BLaER1 treated with 17β-estradiol and CSF1 and Interleukin-3, amounts not matched to agents 10 nM and 100 nM (cell line): ENCODE data around the gene PXK.

Source experiments
- H3K27ac ChIP-seq, 11 experiments: shearing (Covaris generic); formaldehyde crosslinking; 2 replicates each; pipeline ENCODE4 v1.8.1; 2022
- H3K27me3 ChIP-seq, 11 experiments: shearing (Covaris generic); formaldehyde crosslinking; 2 replicates each; pipeline ENCODE4 v1.8.1; 2022
- H3K36me3 ChIP-seq, 11 experiments: shearing (Covaris generic); formaldehyde crosslinking; 2 replicates each; pipeline ENCODE4 v1.8.1; 2022
- H3K4me1 ChIP-seq, 10 experiments: shearing (Covaris generic); formaldehyde crosslinking; 2 replicates each; pipeline ENCODE4 v1.8.1; 2022
- H3K4me2 ChIP-seq, 11 experiments: shearing (Covaris generic); formaldehyde crosslinking; 2 replicates each; pipeline ENCODE4 v1.8.1; 2022
- H3K4me3 ChIP-seq, 10 experiments: shearing (Covaris generic); formaldehyde crosslinking; 2 replicates each; pipeline ENCODE4 v1.8.1; 2022
- H3K9ac ChIP-seq, 11 experiments: shearing (Covaris generic); formaldehyde crosslinking; 2 replicates each; pipeline ENCODE4 v1.8.1; 2022
- H3K9me3 ChIP-seq, 11 experiments: shearing (Covaris generic); formaldehyde crosslinking; replicated peaks in 1 of 11; 2 replicates each; pipeline ENCODE4 v1.8.1; 2022
- H4K20me1 ChIP-seq, 11 experiments: shearing (Covaris generic); formaldehyde crosslinking; 2 replicates each; pipeline ENCODE4 v1.8.1; 2022
- Cebpa-rat ChIP-seq, 11 experiments: shearing (Covaris generic); IDR thresholded peaks; 2 replicates each; pipeline ENCODE4 v1.8.1; 2022

Gene PXK

DNA sequence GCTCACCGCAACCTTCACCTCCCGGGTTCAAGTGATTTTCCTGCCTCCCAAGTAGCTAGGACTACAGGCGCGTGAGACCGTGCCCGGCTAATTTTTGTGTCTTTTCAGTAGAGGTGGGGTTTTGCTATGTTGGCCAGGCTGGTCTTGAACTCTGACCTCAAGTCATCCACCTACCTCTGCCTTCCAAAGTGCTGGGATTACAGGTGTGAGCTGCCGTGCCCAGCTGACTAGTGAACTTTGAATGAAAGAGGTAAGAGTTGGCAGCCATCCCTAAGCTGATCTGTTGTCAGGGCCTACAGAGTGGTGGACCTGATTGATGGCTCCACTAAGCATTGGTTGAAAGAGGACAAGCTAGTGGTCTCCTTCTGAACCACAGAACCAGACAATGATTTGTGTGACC lies 15.3 kb downstream of the PXK start:
- peaks cover 4 to 81% (median 28%) of the 10 kb centered on the region in 11 experiments; a peak in 15 of 22 replicates for H4K20me1 ChIP-seq
- H3K27me3 ChIP-seq: no peaks in the 10 kb centered on the region
- H3K27ac ChIP-seq: peak overlapping the region; percentile 15 to 96 (median 89); a peak in 20 of 22 replicates
- peaks cover 18 to 62% (median 54%) of the 10 kb centered on the region in 11 experiments for H3K36me3 ChIP-seq
- peak overlapping the region in 4 of 10 experiments; percentile 2 to 36 (median 14); a peak in 3 of 20 replicates for H3K4me3 ChIP-seq
- peaks cover 84 to 99% (median 97%) of the 10 kb centered on the region in 10 experiments for H3K4me1 ChIP-seq
- TF ChIP-seq Cebpa-rat (IDR thresholded peaks at IDR 0.05): no peak
- peaks cover 0 to 17% (median 5%) of the 10 kb centered on the region in 11 experiments; a peak in 10 of 22 replicates for H3K9me3 ChIP-seq
- H3K4me2 ChIP-seq: peak overlapping the region; percentile 85 to 97 (median 94)
- peak overlapping the region in 6 of 11 experiments; percentile 28 to 84 (median 62); a peak in 9 of 22 replicates for H3K9ac ChIP-seq

DNA sequence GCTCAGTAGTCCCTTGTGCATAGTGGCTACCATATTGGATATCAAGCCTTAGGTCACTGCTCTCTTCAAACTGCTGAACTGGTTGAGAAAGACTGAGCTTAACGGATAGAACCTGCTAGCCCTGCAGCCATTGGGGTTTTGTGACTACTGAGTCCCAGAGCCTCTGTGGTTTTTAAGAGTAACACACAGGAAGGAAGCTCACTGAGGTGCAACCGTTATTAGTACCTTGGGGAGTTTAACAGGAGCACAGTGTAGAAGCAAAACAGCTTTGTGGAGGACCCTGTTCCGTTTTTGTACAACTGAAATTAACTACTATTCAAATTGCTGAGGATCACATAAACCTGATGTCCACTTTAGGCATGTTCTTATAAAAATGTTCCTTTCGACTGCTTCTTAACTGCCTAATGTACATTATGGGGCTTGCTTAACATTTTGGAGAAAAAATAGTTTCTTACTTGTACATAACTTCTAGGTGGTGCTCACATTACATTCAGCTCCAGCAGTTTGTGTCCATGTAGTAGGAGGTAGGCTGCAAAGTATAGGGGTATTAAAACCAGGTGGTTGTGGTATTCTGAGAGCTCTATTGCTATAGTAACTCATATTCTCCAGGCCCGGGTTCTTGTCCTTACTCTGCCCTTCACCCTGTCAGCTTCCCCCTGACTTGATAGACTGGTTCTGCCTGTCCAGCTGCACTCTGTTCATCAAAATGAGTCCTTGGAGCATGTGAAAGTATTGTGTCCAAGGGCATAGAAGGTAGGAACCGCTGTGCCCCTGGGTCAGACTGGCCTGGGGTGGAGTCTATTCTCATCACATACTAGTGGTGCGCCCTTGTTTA lies 17.3 kb downstream of the PXK start:
- H3K36me3 ChIP-seq: peaks cover 5 to 49% (median 40%) of the 10 kb centered on the region in 11 experiments; a peak in 19 of 22 replicates
- H3K4me1 ChIP-seq: peaks cover 89 to 99% (median 96%) of the 10 kb centered on the region in 10 experiments
- peak overlapping the region; percentile 85 to 97 (median 94) for H3K4me2 ChIP-seq
- peaks cover 0 to 77% (median 11%) of the 10 kb centered on the region in 11 experiments; a peak in 10 of 22 replicates for H4K20me1 ChIP-seq
- no peaks in the 10 kb centered on the region for H3K27me3 ChIP-seq
- H3K9ac ChIP-seq: peak overlapping the region; percentile 23 to 84 (median 77); a peak in 21 of 22 replicates
- peak in 3 of 11 experiments; percentile 43 to 81 (median 47); a peak in 3 of 22 replicates for TF ChIP-seq Cebpa-rat (IDR thresholded peaks at IDR 0.05)
- H3K9me3 ChIP-seq: peaks cover 0 to 6% (median 0%) of the 10 kb centered on the region in 11 experiments; a peak in 3 of 22 replicates
- peak overlapping the region; percentile 53 to 96 (median 89); a peak in 21 of 22 replicates for H3K27ac ChIP-seq
- peak overlapping the region in 9 of 10 experiments; percentile 6 to 66 (median 50); a peak in 17 of 20 replicates for H3K4me3 ChIP-seq

DNA sequence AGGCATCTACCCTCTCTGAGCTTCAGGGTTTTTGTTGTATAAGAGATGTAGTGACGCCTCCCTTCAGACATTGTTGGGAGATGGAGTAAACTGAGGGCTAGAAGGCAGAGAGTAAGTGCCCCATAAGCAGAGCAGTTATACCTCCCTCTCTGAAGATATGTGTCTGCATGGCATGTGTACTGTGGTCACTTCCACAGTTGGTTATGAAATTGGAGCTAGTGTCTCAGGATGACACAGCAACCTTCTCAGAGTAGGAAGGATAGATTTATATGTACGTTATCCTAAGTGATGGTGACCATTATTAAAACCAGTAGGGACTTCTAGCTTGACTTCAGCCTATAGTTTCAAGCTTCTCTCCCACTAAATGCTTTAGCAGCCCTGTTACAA lies 17.9 kb downstream of the PXK start:
- TF ChIP-seq Cebpa-rat (IDR thresholded peaks at IDR 0.05): 0 out of 22 replicates have a peak, but pooled peaks of 1 of the 11 experiments have one; percentile 26
- peak overlapping the region in 9 of 10 experiments; percentile 13 to 66 (median 50); a peak in 18 of 20 replicates for H3K4me3 ChIP-seq
- peaks cover 89 to 99% (median 96%) of the 10 kb centered on the region in 10 experiments for H3K4me1 ChIP-seq
- peak overlapping the region; percentile 23 to 84 (median 77); a peak in 21 of 22 replicates for H3K9ac ChIP-seq
- H3K9me3 ChIP-seq: peaks cover 0 to 6% (median 0%) of the 10 kb centered on the region in 11 experiments; a peak in 3 of 22 replicates
- H3K36me3 ChIP-seq: peaks cover 5 to 45% (median 36%) of the 10 kb centered on the region in 11 experiments; a peak in 19 of 22 replicates
- no peaks in the 10 kb centered on the region for H3K27me3 ChIP-seq
- H4K20me1 ChIP-seq: peaks cover 0 to 77% (median 11%) of the 10 kb centered on the region in 11 experiments; a peak in 13 of 22 replicates
- peak overlapping the region; percentile 53 to 96 (median 89); a peak in 21 of 22 replicates for H3K27ac ChIP-seq
- H3K4me2 ChIP-seq: peak overlapping the region; percentile 85 to 97 (median 94)

DNA sequence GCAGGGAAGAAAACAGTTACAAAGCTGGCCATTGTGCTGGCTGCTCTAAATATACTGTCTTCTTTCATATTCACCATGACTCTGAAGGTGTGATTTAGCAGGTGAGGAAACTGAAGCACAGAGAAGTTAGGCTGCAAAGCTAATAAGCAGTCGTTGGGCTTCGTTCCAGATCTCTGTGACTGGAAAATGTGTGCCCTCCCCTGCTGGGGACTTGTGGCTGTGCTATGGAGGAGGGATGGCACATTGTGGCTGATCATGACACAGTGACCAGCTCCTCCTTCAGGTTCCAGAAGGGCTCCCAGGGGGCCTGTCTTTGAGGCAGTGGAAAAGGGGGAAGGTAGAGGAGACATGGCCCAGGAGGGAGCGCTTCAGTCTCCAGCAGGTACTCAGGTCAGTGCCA lies 19.2 kb downstream of the PXK start:
- H3K9ac ChIP-seq: peak overlapping the region; percentile 44 to 84 (median 77); a peak in 21 of 22 replicates
- peak overlapping the region; percentile 11 to 96 (median 89); a peak in 21 of 22 replicates for H3K27ac ChIP-seq
- H3K9me3 ChIP-seq: peaks cover 0 to 6% (median 0%) of the 10 kb centered on the region in 11 experiments; a peak in 2 of 22 replicates
- H3K36me3 ChIP-seq: peaks cover 5 to 43% (median 34%) of the 10 kb centered on the region in 11 experiments; a peak in 19 of 22 replicates
- H3K4me3 ChIP-seq: peak overlapping the region in 8 of 10 experiments; percentile 36 to 66 (median 51); a peak in 14 of 20 replicates
- peak overlapping the region; percentile 85 to 97 (median 94) for H3K4me2 ChIP-seq
- H3K4me1 ChIP-seq: peaks cover 94 to 100% (median 100%) of the 10 kb centered on the region in 10 experiments
- TF ChIP-seq Cebpa-rat (IDR thresholded peaks at IDR 0.05): no peak
- H3K27me3 ChIP-seq: no peaks in the 10 kb centered on the region
- H4K20me1 ChIP-seq: peaks cover 0 to 83% (median 17%) of the 10 kb centered on the region in 11 experiments; a peak in 13 of 22 replicates

DNA sequence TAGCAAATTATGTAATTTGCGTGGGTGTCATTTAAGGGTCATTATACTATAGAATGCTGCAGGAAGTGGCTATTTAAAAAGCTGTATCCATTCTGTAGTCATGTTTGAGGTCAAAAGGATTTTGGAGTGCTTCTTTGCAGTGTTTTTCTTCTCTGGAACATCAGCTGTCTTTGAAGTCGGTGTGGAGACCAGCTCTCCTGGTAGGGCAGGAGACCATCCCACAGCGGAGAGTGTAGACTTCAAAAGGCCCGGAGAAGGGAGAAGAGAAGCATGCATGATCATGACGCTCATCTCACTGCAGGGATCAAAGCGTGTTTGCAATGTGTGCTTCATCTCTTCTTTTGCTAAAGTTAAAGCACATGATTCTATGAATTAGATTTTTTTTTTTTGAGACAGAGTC lies 19.9 kb downstream of the PXK start:
- H3K4me3 ChIP-seq: peak overlapping the region in 9 of 10 experiments; percentile 6 to 66 (median 50); a peak in 14 of 20 replicates
- TF ChIP-seq Cebpa-rat (IDR thresholded peaks at IDR 0.05): no peak
- H3K4me2 ChIP-seq: peak overlapping the region; percentile 85 to 97 (median 94)
- H3K9ac ChIP-seq: peak overlapping the region in 10 of 11 experiments; percentile 17 to 84 (median 78); a peak in 17 of 22 replicates
- peaks cover 98 to 100% (median 100%) of the 10 kb centered on the region in 10 experiments for H3K4me1 ChIP-seq
- H3K27me3 ChIP-seq: no peaks in the 10 kb centered on the region
- peaks cover 0 to 6% (median 0%) of the 10 kb centered on the region in 11 experiments; a peak in 2 of 22 replicates for H3K9me3 ChIP-seq
- H3K36me3 ChIP-seq: peaks cover 5 to 43% (median 32%) of the 10 kb centered on the region in 11 experiments; a peak in 19 of 22 replicates
- H4K20me1 ChIP-seq: peaks cover 6 to 88% (median 21%) of the 10 kb centered on the region in 11 experiments; a peak in 17 of 22 replicates
- H3K27ac ChIP-seq: peak overlapping the region in 9 of 11 experiments; percentile 79 to 96 (median 90); a peak in 18 of 22 replicates

DNA sequence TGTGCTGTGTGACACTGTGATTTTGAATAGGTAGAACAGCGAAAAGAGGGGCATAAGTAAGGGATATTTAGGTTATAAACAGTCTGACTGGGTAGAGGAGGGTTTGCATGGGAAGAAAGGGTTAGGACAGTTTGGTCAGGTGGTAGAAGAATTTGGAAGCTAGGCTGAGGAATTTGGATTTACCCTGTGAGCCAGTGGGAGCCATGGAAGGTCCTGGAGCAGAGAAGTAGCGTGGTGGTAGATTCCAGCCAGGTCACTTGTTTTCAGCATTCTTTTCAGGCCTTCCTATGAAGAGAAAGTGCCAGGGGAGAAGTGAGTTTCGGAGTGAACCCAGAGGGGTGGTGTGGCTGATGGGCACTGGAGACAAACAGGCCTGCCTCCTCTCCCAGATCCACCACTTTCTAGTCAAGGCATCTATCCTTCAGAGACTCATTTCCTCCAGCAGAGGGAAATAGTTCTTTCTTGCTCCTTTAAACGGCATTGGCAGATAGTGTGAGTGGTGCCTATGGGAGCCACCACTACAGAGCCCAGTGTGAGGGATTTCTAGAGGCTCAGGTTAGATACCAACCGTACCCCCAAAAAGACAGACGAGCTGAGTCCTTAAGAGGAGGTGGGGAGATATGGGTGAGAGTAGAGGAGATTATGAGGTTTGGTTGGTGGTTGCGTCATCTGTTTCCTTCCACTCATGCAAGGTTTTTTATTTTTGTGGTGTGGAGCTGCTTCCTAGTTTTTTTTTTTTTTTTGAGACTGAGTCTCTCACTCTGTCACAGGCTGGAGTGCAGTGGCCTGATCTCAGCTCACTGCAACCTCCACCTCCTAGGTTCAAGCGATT lies 21.2 kb downstream of the PXK start:
- Histone ChIP-seq H3K4me2 (peak overlapping the region; percentile 85 to 97 (median 94)), H3K4me3 (peak overlapping the region; percentile 8 to 66 (median 48); a peak in 19 of 20 replicates), H3K36me3 (peaks cover 0 to 43% (median 33%) of the 10 kb centered on the region in 11 experiments; a peak in 18 of 22 replicates), H3K9ac (peak overlapping the region; percentile 54 to 84 (median 74)), H4K20me1 (peaks cover 18 to 90% (median 26%) of the 10 kb centered on the region in 11 experiments; a peak in 21 of 22 replicates), H3K4me1 (peaks cover 89 to 98% (median 95%) of the 10 kb centered on the region in 10 experiments), H3K9me3 (no peaks in the 10 kb centered on the region), H3K27me3 (no peaks in the 10 kb centered on the region), H3K27ac (peak overlapping the region; percentile 68 to 96 (median 89))
- peak in 10 of 11 experiments; percentile 60 to 92 (median 82); a peak in 19 of 22 replicates for TF ChIP-seq Cebpa-rat (IDR thresholded peaks at IDR 0.05)

DNA sequence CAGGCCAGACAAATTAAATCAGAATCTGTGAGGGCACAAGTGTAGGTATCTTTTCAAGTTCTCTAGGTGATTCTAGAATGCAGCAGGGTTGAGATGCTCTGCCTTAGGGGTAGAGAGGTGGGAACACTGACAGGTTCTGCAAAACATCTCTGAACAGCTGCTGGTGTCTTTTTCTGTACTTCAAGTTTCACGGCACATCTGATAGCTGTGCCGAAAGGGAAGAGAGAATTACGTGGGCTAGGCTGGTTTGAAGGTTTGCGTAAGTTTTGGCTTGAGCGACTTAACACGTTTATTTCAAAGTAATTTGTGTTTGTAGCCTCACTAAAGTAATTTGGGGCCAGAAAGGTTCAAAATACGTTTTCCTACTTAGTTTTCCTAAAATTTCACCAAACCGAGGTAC lies 22.5 kb downstream of the PXK start:
- Histone ChIP-seq H3K4me1 (peaks cover 77 to 86% (median 84%) of the 10 kb centered on the region in 10 experiments), H3K36me3 (peaks cover 5 to 56% (median 45%) of the 10 kb centered on the region in 11 experiments; a peak in 20 of 22 replicates), H3K9ac (peak overlapping the region; percentile 22 to 84 (median 74); a peak in 20 of 22 replicates)

More for the DNA sequence above, 22.5 kb downstream of the PXK start:
- peak overlapping the region in 8 of 10 experiments; percentile 15 to 66 (median 42); a peak in 12 of 20 replicates for H3K4me3 ChIP-seq
- TF ChIP-seq Cebpa-rat (IDR thresholded peaks at IDR 0.05): peak in 2 of 11 experiments; percentile 13 to 37; a peak in 1 of 22 replicates
- peaks cover 27 to 93% (median 39%) of the 10 kb centered on the region in 11 experiments; a peak in 21 of 22 replicates for H4K20me1 ChIP-seq
- H3K27me3 ChIP-seq: no peaks in the 10 kb centered on the region
- H3K27ac ChIP-seq: peak overlapping the region; percentile 68 to 96 (median 89); a peak in 21 of 22 replicates
- H3K9me3 ChIP-seq: no peaks in the 10 kb centered on the region
- H3K4me2 ChIP-seq: peak overlapping the region; percentile 85 to 97 (median 94)
